HG03108 (cell line): ENCODE data around the gene LCN10.
"Not testable (repeated sequence)": the region's sequence is repeated elsewhere in the genome, so short reads cannot be mapped to it uniquely, and the experiment has no call there.

Experiments used
- ATAC-seq: cut with Tn5 transposase; IDR thresholded peaks from one replicate; pipeline ENCODE4 v1.9.1; 2021; ENCODE audit warnings: moderate library complexity; ENCODE audit not compliant: unreplicated experiment

The LCN10 gene

GRCh38 chr9:136721339-136722092 is 21.2 kb downstream of the LCN10 start:
- ATAC-seq: no peak

- no peak for ATAC-seq
Observed at GRCh38 chr9:136720898-136721338, 21.8 kb downstream of the LCN10 start.

GRCh38 chr9:136720251-136720897 is 22.4 kb downstream of the LCN10 start:
- ATAC-seq: no peak

GRCh38 chr9:136719195-136719880 is 23.4 kb downstream of the LCN10 start:
- ATAC-seq: no peak

GRCh38 chr9:136718345-136719194 is 24.2 kb downstream of the LCN10 start:
- ATAC-seq: no peak

GRCh38 chr9:136717399-136717798 is 25.3 kb downstream of the LCN10 start:
- ATAC-seq: no peak

GRCh38 chr9:136714893-136715274 is 27.9 kb downstream of the LCN10 start:
- ATAC-seq: no peak

GRCh38 chr9:136714096-136714892 is 28.4 kb downstream of the LCN10 start:
- no peak for ATAC-seq

GRCh38 chr9:136713550-136713949 is 29.2 kb downstream of the LCN10 start:
- ATAC-seq: no peak

- no peak for ATAC-seq
Observed at GRCh38 chr9:136712690-136713544, 29.8 kb downstream of the LCN10 start.

GRCh38 chr9:136711751-136712689 is 30.7 kb downstream of the LCN10 start, which contains the start of gene DIPK1B:
TSS of gene DIPK1B (plus strand) at chr9:136712572. CDS start at chr9:136712666, 94 bp downstream.
- no peak for ATAC-seq

- ATAC-seq: not testable (repeated sequence)
Observed at GRCh38 chr9:136711219-136711648, 31.5 kb downstream of the LCN10 start.

GRCh38 chr9:136710543-136710942 is 32.2 kb downstream of the LCN10 start:
- no peak for ATAC-seq

- ATAC-seq: no peak
Observed at GRCh38 chr9:136709454-136710109, 33.2 kb downstream of the LCN10 start.

- no peak for ATAC-seq
Observed at GRCh38 chr9:136707849-136708517, 34.8 kb downstream of the LCN10 start.

GRCh38 chr9:136707011-136707410 is 35.7 kb downstream of the LCN10 start:
- ATAC-seq: no peak

GRCh38 chr9:136705564-136705963 is 37.2 kb downstream of the LCN10 start:
- ATAC-seq: no peak
